Measurements from ENCODE around the gene XDH.

GRCh38 chr2:31379747-31380146, 34.8 kb downstream of the XDH start:
- TF ChIP-seq CTCF (conservative IDR thresholded peaks at IDR 0.05 in 1 of 2, IDR thresholded peaks at IDR 0.05 in 1 of 2; ENCODE audit: extremely low read depth in 1 of 2, insufficient read depth in 1 of 2, low read depth in 1 of 2, low read length in 2 of 2): no peak
- no peak for TF ChIP-seq EZH2 (IDR thresholded peaks at IDR 0.05; ENCODE audit: borderline replicate concordance, low read length)
